ENCODE results near the gene THADA. TPM values are rescaled to one million over a fixed set of nuclear protein-coding genes. Genes with fewer than 3 reads are reported as not detected.

Gene THADA
- total RNA-seq, 1 experiment from 2014 or later = 20.1 TPM

DNA sequence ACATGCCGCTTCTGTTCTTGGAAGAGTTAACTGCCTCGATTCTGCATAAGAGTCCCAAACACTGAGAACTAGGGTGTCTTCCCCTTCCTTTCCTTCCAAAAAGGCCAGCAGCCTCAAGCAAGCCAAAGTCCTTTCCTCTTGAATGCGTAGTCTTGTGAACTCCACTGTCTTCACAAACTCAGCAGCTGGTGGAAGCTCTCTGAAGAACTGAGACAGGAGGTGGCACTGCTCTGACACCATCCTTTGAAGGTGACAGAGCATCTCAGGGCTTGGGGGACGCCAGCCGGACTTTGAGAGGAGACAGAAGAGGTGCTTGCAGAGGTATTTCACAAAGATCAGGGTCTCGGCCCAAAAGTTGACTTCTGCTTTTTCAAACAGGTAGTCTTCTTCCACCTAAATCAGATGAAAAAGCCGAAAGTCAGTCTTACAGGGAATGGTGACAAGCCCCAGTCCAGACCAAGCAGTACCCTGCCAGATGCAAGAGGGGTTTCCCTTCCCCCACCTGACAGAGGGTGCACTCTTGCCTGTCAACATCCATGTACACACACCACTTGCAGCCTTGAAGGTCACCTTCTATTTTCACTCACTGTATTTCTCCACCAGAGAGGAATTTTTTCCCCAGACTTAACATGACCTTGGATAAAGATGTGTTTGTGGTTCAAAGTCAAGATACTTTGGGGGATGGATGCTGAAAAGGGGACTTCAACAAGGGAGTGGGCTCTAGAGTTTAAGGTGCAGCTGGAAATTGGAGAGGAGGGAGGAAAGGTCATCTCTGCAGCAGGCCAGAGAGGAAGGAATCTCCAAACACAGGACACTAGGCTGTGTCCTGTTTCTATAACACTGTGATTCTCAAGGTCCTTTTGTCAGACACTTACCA lies 364.6 kb downstream of the THADA start:
- no peak overlapping the region for H2BK5ac ChIP-seq (ENCODE audit: insufficient read length, low read length)
- no peak overlapping the region for H4K91ac ChIP-seq (ENCODE audit: insufficient read length, low read depth, low read length)
- H2BK12ac ChIP-seq (ENCODE audit: insufficient read length, low read depth, low read length) = no peak overlapping the region
- peaks cover under 1% of the 10 kb centered on the region; the same call in 1 of the 2 replicates for H3K79me2 ChIP-seq (ENCODE audit: insufficient read depth, low read length)
- no peak overlapping the region for H3K18ac ChIP-seq (ENCODE audit: insufficient read length, low read depth, low read length)
- H3K4ac ChIP-seq (ENCODE audit: low read depth, low read length) = no peak overlapping the region
- peak overlapping the region in 1 of 3 experiments; percentile 92; a peak in 3 of 7 replicates for H3K27ac Mint-ChIP-seq
- TF ChIP-seq CTCF (conservative IDR thresholded peaks at IDR 0.05) = no peak
- H2AFZ ChIP-seq (ENCODE audit: low read length) = no peak overlapping the region
- no peak overlapping the region for H3K4me3 Mint-ChIP-seq
- no peak overlapping the region for H4K5ac ChIP-seq (ENCODE audit: insufficient read length, low read depth, low read length)
- no peak overlapping the region for H2AK5ac ChIP-seq (ENCODE audit: insufficient read length, low read length)
- peaks cover 3% of the 10 kb centered on the region for H3K23me2 ChIP-seq (ENCODE audit: insufficient read length, low read depth, low read length, poor library complexity, severe bottlenecking)
- no peaks in the 10 kb centered on the region for H3K27me3 Mint-ChIP-seq (ENCODE audit: low read depth)
- H3K9me3 ChIP-seq (ENCODE audit: control insufficient read depth, low read depth, low read length) = no peaks in the 10 kb centered on the region
- no peaks in the 10 kb centered on the region for H4K20me1 ChIP-seq (ENCODE audit: control insufficient read depth, insufficient read depth, insufficient read length)
- H3K14ac ChIP-seq (ENCODE audit: insufficient read depth, low read length) = no peak overlapping the region
- no peaks in the 10 kb centered on the region for H3K79me1 ChIP-seq (ENCODE audit: insufficient read depth, low read depth, low read length, poor library complexity, severe bottlenecking)
- DNase-seq = no peak
- H3K27ac ChIP-seq (ENCODE audit: insufficient read length, low read depth, low read length) = no peak overlapping the region
- no peak overlapping the region for H2BK20ac ChIP-seq (ENCODE audit: low read depth, low read length, poor library complexity, severe bottlenecking)
- no peak overlapping the region for H3K56ac ChIP-seq (ENCODE audit: insufficient read length, low read depth, low read length)
- H3K4me2 ChIP-seq (ENCODE audit: insufficient read depth, insufficient read length, low read length) = no peak overlapping the region
- H3K23ac ChIP-seq (ENCODE audit: insufficient read length, low read depth, low read length) = no peak overlapping the region
- H2BK15ac ChIP-seq (ENCODE audit: low read depth, low read length) = no peak overlapping the region
- H3K4me1 Mint-ChIP-seq = peaks cover 29 to 34% of the 10 kb centered on the region in 2 experiments
- H4K8ac ChIP-seq (replicated peaks; ENCODE audit: insufficient read length, low read depth, low read length) = no peak overlapping the region
- no peak overlapping the region for H3K9ac ChIP-seq (ENCODE audit: extremely low read depth, insufficient read length, low read length)
- H3K27me3 ChIP-seq (ENCODE audit: insufficient read depth, low read length) = no peaks in the 10 kb centered on the region
- H3K36me3 Mint-ChIP-seq (ENCODE audit: insufficient read depth in 1 of 3, low read depth in 3 of 3) = peaks cover 0 to 5% (median 3%) of the 10 kb centered on the region in 3 experiments; a peak in 4 of 7 replicates
- H3K4me1 ChIP-seq (ENCODE audit: insufficient read depth, low read length) = peaks cover 2% of the 10 kb centered on the region; the same call in 1 of the 2 replicates
- peaks cover 0 to 3% of the 10 kb centered on the region in 2 experiments; a peak in 1 of 5 replicates for H3K9me3 Mint-ChIP-seq
- H3T11ph ChIP-seq (ENCODE audit: low read length) = no peak overlapping the region
- no CpG with 5 or more reads among the region's 7 CpGs for WGBS (ENCODE audit: extremely low coverage, insufficient read length, low lambda C conversion rate)
- H2BK120ac ChIP-seq (ENCODE audit: low read depth, low read length, poor library complexity, severe bottlenecking) = no peak overlapping the region

All from H9 (cell line).